GM19372 (cell line): ENCODE data around the gene NKAIN2.
"Not testable (repeated sequence)": the region's sequence is repeated elsewhere in the genome, so short reads cannot be mapped to it uniquely, and the experiment has no call there.

Experiments used
- ATAC-seq: cut with Tn5 transposase; IDR thresholded peaks from one replicate; pipeline ENCODE4 v1.9.1; 2021; ENCODE audit warnings: mild to moderate bottlenecking, low read depth, moderate library complexity; ENCODE audit not compliant: unreplicated experiment

NKAIN2 gene

DNA sequence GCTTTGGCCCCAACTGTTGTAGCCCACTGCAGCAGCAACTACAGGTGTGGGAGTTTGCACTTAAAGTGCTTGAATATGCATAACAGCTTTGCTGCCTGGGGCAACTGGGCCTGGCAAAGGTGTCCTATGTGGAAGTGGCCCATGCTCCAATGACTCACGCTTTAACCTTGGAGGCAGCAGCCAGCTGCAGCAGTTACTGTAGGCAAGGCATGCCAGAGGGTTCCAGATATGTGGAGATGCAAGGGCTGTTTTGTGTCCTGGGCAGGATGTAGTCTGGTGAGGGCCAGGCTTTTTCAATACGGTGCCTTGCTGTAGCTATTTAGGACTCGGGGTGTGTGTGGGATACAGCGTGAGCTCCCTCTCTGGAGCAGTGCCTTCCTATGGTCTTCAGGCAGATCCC is 150.3 kb downstream of the NKAIN2 start:
- no peak for ATAC-seq

GRCh38 chr6:123956492-123957139 is 153.0 kb downstream of the NKAIN2 start:
- ATAC-seq, result no peak

GRCh38 chr6:123962508-123962907 is 158.8 kb downstream of the NKAIN2 start:
- ATAC-seq, result no peak

GRCh38 chr6:123965894-123966293 is 162.2 kb downstream of the NKAIN2 start:
- no peak for ATAC-seq

DNA sequence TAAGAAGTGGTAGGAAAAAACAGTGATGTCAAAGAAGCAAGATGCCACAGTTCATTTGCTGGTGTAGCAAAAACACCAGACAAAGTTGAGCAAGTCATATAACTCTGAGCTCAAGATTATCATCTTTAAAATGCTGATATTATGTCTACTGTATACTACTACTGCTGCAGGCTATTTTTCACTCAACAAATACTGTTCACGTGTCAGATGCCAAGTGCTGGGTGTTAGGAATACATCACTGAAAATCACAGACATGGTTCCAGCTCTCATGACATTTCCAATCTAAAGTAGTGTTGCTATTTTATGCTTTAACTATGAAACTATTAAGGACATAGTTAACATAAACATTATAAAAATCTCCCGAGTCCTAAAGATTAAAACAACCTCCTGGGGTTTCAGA is 163.0 kb downstream of the NKAIN2 start:
- no peak for ATAC-seq

DNA sequence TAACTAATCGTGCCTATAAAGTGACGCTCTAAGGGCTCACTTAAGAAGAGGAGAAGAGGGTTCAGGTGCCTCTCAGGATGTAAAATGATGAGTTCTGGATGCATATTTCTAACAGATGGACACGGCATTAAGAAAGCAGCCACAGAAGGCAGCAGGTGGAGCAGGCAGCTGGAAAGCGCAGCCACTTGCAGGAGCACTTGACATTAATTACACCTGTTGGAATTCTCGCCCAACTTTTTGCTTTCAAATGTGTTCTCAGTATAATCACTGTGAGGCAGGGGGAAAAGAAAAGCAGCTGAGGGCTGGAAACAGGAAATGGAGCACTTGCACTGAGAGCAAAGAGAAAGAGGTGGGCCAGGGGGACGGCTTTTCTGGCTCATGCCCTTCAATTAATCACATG is 164.2 kb downstream of the NKAIN2 start:
- ATAC-seq, result no peak

DNA sequence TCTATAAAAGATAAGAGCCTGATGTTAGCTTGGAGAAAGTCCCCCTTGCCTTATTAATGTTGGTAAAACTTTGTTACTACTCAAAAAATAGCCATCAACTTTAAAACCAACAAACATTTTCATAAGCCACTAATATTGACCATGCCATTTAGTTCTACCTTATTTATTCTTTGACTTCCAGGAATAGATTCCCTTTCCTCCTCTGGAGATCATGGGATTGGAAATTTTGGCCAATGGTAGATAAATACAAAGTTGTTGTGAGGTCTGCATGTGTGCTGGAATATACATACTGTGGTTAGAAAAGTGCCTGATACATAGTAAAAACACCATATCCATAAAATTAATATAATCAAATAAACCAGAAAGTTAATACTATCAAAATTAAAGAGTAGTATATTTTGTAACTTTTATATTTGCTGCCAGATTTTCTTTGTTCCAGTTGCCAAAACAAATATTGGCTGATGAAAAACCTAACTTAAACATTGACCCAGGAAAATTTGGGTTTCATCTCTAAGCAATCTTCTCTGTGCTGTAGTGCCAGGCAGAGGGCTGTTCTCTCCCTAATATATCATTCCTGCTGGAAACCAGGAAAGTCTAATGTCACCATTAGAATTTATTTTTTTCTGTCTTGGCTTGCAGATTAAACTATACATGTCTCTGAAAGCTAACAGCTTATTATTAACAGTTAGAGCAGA is 169.1 kb downstream of the NKAIN2 start:
- ATAC-seq, result no peak

DNA sequence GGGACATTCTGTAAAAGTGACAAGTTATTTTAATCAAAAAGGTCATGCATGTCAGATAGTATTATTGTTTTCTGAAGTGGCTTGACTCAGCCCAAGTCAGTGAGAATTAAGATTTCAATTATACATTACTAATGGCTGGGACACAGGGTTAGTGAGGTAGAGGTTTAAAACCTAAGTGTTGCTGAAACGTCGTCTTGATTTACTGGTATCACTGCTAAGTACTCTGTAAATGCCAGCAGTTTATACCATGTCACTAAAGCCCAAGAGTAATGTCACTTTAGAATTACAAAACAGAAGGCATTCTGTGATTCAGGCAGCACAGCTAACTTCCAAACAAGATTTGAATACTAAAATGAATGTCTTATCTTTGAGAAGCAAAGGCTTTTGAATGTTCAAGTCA is 176.6 kb downstream of the NKAIN2 start:
- ATAC-seq, result no peak

- ATAC-seq, result no peak
Measured at GRCh38 chr6:123986938-123987337, 183.3 kb downstream of the NKAIN2 start.

- not testable (repeated sequence) for ATAC-seq
Measured at GRCh38 chr6:123989918-123990317, 186.3 kb downstream of the NKAIN2 start.

DNA sequence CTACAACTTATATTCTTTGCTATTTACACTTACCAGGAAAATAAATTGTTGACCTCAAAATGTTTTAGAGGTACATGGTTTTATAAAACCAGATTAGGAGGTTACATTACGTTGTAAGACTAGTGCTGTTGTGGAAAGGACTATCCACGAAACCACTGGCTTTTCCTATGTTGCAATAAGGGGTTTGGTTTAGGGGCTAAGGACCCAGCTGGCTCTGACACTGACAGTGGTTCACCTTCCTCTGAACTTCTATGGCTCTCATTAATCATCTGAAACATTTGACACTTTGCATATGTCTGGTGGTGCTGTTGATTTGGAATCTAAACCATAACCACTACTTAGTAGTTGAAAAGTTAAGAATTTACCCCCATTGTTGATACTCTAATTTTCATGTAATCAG is 186.7 kb downstream of the NKAIN2 start:
- no peak for ATAC-seq

DNA sequence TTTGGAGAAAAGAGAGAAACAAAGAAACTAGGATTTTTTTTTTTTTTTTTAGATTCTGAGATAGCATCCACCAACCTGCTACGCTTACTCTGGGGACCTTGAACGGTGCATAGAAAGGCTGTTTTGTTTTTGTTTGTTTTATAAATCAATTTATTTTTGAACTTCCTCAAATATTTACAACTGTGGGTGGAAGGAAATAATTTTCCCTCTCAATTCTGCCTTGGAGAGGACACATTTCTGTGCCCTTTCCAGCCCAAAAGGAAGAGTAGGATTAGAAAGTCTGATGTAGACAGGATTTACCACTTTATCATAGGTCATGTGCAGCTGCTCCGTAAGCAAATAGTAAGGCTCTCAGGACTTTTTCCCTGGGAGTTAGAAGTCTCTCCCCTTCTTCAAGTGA is 190.5 kb downstream of the NKAIN2 start:
- ATAC-seq, result no peak

DNA sequence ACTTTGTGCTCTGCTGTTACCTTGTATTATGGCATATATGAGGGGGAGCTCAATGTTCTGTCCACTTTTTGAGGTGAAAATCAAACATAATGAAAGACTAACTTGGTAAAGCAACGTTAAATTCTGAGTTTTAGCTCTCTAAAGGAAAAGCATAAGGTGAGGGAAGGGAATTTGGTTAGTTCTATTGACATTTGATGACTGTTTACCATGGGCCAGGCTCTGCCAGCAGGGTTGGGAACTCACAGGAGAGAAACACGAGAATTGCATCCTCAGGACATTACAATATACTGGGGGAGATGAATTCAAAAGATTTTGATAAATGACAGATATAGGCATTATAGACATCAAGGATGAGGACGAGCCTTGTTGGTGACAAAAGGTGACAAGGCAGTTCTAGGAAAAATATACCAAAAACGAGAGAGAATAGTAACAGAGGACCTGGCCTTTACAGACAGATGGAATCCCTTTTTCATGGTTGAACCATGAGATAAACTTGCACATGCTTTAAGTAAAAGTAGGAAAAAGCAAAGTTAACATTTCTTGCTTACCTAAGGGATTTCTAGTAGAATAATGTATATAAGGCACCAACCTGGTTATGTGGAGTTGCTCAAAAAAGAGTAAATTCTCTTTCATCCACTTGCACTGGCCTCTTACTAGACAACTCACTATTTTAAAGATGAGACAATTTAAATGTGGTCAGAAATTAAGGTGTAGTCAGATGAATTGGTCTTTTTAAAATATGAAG is 191.4 kb downstream of the NKAIN2 start:
- no peak for ATAC-seq

DNA sequence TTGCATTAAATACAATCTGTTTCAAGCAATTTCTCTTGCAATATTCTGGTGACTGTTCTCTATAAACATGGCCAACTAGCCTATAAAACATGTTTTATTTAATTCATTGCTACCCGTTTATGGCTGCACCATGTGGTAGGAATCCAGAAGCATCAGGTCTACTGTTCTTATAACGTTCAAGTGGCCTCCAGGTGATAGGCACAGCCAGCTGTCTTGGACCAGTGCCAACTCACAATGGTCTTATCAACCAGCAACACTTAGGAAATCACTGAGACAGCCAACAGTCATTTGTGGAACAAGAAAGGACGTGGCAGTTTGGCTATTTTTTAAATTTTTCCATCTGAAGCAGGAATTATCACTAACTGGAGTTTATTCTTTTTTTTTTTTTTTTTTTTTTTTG is 193.6 kb downstream of the NKAIN2 start:
- no peak for ATAC-seq

DNA sequence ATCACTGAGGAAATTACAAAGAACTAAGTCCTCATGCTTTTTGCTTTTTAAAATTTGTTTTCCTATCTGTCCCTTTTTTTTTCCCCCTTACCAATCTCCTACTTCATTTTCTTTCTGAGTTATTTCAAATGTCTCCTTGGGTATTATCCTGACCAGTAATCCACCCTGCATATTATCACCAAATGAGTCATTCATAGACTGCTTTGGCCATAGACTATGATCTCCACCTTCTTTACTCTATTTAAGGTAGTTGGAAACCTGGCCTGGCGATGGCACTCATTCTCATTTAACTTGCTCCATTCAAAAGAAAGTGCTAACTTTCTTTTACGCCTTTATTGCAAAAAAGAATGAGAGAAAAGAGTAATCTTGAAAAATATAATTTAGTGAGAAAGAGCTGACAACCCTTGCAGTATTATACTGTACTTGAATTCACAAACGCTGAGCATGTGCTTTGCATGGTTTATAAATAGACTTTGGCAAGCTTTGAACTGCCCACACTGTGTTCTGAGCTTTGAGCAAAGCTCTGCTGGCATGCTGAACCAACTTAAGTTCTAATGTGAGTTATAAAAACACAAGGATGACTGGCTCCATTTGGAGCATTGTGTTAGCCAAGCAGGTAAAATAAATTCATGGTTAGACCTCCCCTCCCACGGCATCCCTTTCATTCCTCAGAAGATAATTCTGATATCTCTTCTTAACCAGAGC is 198.9 kb downstream of the NKAIN2 start:
- ATAC-seq, result no peak

DNA sequence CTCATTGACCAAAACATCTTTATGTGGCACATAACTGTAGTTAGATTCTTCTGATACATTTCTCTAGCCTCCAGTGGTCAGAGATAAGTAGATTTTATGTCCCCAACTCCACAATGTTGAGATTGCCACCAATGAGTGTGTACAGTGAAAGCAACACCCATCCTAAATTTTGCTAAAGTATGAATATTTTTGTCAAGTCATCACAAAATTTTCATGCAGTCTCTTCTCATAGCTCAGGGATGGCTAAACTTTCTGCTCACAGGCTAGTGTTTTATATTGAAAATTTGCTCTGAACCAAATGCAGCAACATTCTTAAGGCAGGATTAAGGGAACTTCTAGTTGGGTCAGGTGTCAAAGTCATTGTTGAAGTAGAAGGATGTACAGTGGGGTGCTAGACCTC is 203.6 kb downstream of the NKAIN2 start:
- no peak for ATAC-seq

DNA sequence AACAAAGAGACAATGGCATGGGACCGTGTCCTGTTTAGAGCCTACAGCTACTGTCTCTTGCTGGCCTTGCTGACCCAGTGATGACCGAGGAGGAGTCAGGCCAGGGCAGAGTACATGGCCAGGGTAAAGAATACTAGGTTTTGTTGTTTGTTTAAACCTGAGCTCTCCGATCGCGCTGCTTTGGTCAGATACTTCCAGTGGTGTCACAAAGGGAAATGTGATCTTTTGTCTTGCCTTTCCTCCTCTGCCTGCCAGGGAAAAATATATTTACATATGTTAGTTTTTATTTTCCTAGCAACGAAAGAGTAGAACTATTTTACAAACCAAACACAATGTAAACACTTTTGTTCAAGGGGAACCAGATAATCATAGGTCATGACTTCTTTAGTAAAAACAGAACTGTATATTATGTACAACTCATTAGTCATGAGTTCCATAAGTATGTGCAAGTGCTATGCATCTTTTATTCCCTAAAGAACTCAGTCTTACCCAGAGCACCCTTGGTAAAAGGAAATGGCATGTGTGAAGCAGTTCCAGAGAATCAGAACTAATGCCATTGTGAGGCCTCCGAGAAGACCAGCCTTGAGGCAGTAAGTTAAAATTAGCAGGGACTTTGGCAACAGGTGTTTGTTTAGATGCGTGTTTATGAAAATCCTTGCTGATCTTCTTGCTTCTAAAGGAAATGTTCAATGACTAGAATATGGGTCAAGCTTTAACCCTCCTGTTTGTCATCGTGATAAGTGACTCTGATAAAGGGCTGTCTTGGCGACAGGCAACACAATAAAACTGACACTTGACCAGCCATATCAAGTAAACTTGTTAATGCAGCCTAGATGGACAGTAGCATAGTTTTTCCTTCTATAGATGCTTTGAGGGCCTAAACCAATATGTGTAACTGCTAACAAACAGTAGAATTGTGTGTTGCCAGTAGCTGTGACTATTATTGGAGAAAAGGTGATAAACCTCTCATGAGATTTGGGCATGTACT is 204.6 kb downstream of the NKAIN2 start:
- ATAC-seq, result no peak

DNA sequence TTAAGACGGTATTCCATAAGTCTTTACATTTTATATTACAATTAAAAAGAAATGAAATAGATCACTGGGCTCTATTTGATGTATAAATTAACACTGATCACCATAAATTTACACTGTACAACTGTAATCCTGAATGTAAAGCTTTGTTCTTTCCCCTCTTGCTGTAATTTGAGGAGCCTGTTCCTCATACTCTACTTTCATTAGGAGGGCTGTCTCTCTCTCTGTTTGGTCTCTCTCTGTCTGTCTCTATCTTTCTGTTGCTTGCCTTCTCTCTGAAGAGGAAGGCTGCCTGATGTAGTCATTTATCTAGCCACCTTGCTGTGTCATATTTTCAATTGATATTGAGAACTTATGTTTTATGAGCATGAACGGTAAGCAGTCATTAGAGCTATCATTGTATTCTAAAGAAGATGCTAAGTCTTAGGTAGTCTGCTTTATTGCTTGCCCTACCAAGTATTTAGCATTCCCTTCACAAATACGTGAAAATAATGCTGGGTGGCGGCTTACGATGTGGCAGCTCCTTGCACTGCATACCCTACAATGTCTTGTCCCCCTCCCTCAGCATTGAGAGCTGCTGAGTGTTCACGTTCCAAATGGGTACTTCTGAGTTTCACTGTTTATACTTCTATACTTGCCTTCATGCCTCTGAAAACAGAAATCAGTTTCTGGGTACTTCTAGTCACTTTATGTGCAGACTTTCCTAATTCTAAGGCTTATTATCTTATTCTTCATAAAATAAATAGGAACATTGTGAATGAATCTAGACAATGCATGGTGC is 205.5 kb downstream of the NKAIN2 start:
- ATAC-seq, result no peak

- no peak for ATAC-seq
Measured at GRCh38 chr6:124010574-124010973, 206.9 kb downstream of the NKAIN2 start.
